B cell (primary cell): ENCODE data around the gene CELF4. TPM values are rescaled to one million over a fixed set of nuclear protein-coding genes. Genes with fewer than 3 reads are reported as not detected.

Experiments
- ATAC-seq: fragments of 200-7000 bp; cut with Tn5 transposase; one replicate; pipeline ENCODE4 v1.10.0; 2021; ENCODE audit warnings: low read depth, mild to moderate bottlenecking, moderate number of reproducible peaks, moderate library complexity
- CTCF ChIA-PET: fragments of 350-600 bp; sonication (Branson Sonifier 250); formaldehyde crosslinking; loops from one replicate; lab custom pipeline; 2021; ENCODE audit warnings: antibody characterized with exemption, inconsistent platforms; lab: Charles Lee
- POLR2A ChIA-PET: fragments of 350-600 bp; sonication (Branson Sonifier 250); formaldehyde crosslinking; loops from one replicate; lab custom pipeline; 2021; ENCODE audit warnings: antibody characterized with exemption; lab: Charles Lee
- DNase-seq: peaks from one replicate; pipeline ENCODE4 v3.0.0; 2013
- H2AFZ ChIP-seq: 2 replicates; pipeline ENCODE4 v1.6.1; 2012; ENCODE audit warnings: mild to moderate bottlenecking, low read depth, low read length; ENCODE audit not compliant: insufficient read depth, poor library complexity, severe bottlenecking
- H3K27ac ChIP-seq, 2 donors: 1 replicate in 1 of 2; 2 replicates in 1 of 2; pipeline ENCODE4 v1.5.1; 2012 to 2013; ENCODE audit warnings: low read length in 2 of 2, mild to moderate bottlenecking in 2 of 2, moderate library complexity in 1 of 2
- H3K27me3 ChIP-seq, 4 experiments: fragments of 200-600 bp in 1 of 4; sonication (generic) in 1 of 4; replicated peaks in 1 of 4; 1 replicate in 2 of 4; 2 replicates in 2 of 4; pipeline versions ENCODE4 v1.6.1 to v1.7.0; 2013 to 2016; ENCODE audit warnings: low read length in 3 of 4, mild to moderate bottlenecking in 2 of 4, mixed read lengths in 1 of 4, moderate library complexity in 1 of 4; ENCODE audit not compliant: insufficient read depth in 4 of 4, control insufficient read depth in 3 of 4; ENCODE audit errors: control extremely low read depth in 1 of 4
- H3K36me3 ChIP-seq, 2 experiments: replicated peaks in 1 of 2; 1 replicate in 1 of 2; 2 replicates in 1 of 2; pipeline versions ENCODE4 v1.6.1 to v1.7.1; 2013; ENCODE audit warnings: low read length in 1 of 2; ENCODE audit not compliant: insufficient read depth in 2 of 2, control insufficient read depth in 1 of 2; ENCODE audit errors: control extremely low read depth in 1 of 2, extremely low read depth in 1 of 2
- H3K4me1 ChIP-seq, 2 donors: fragments of 200-600 bp in 1 of 2; sonication (generic) in 1 of 2; 1 replicate in 1 of 2; 2 replicates in 1 of 2; pipeline versions ENCODE4 v1.5.1 to v1.6.1; 2013 to 2017; ENCODE audit warnings: low read length in 2 of 2; ENCODE audit not compliant: control insufficient read depth in 2 of 2, insufficient read depth in 2 of 2
- H3K4me2 ChIP-seq: replicated peaks from 2 replicates; pipeline ENCODE3; 2012; ENCODE audit warnings: mild to moderate bottlenecking, low read depth, low read length; ENCODE audit not compliant: poor library complexity, severe bottlenecking
- H3K4me3 ChIP-seq, 5 experiments: fragments of 200-600 bp in 1 of 5; sonication (generic) in 1 of 5; 1 replicate in 3 of 5; 2 replicates in 2 of 5; pipeline versions ENCODE4 v1.5.1 to v1.7.0; 2011 to 2016; ENCODE audit warnings: low read length in 4 of 5, mild to moderate bottlenecking in 4 of 5, low read depth in 2 of 5, control low read depth in 1 of 5, moderate library complexity in 1 of 5; ENCODE audit not compliant: insufficient read depth in 1 of 5; ENCODE audit errors: control extremely low read depth in 1 of 5, extremely low read depth in 1 of 5
- H3K79me2 ChIP-seq: fragments of 200-600 bp; sonication (generic); one replicate; pipeline ENCODE4 v1.6.0; 2016; ENCODE audit warnings: low read length; ENCODE audit not compliant: control insufficient read depth, insufficient read depth
- H3K9ac ChIP-seq: fragments of 200-600 bp; sonication (generic); 2 replicates; pipeline ENCODE4 v1.6.1; 2017; ENCODE audit warnings: mild to moderate bottlenecking, low read length, moderate library complexity
- H3K9me3 ChIP-seq, 3 donors: one replicate each; pipeline versions ENCODE4 v1.6.1 to v1.7.1; 2013; ENCODE audit warnings: low read length in 2 of 3; ENCODE audit not compliant: control insufficient read depth in 2 of 3, insufficient read depth in 1 of 3; ENCODE audit errors: control extremely low read depth in 1 of 3
- H4K20me1 ChIP-seq: 2 replicates; pipeline ENCODE4 v1.6.0; 2012; ENCODE audit warnings: mild to moderate bottlenecking, low read length; ENCODE audit not compliant: insufficient read depth, control insufficient read depth, poor library complexity, severe bottlenecking
- H3K27ac Mint-ChIP-seq: one replicate; pipeline ENCODE4 v1.8.0; 2021; ENCODE audit warnings: mixed read lengths
- H3K27me3 Mint-ChIP-seq: one replicate; pipeline ENCODE4 v1.8.0; 2021; ENCODE audit warnings: mixed read lengths
- H3K4me1 Mint-ChIP-seq: one replicate; pipeline ENCODE4 v1.8.0; 2021; ENCODE audit warnings: mixed read lengths
- H3K4me3 Mint-ChIP-seq: one replicate; pipeline ENCODE4 v1.8.0; 2021; ENCODE audit warnings: mixed read lengths
- H3K9me3 Mint-ChIP-seq: one replicate; pipeline ENCODE4 v1.8.0; 2022; ENCODE audit warnings: mixed read lengths; ENCODE audit not compliant: insufficient read depth
- CTCF ChIP-seq: fragments of 200-600 bp; IDR thresholded peaks from one replicate; pipeline ENCODE4 v1.8.0; 2022; ENCODE audit warnings: antibody characterized with exemption, mild to moderate bottlenecking
- EZH2 ChIP-seq: IDR thresholded peaks from 2 replicates; pipeline ENCODE4 v1.6.1; 2012; ENCODE audit warnings: borderline replicate concordance, low read depth, mild to moderate bottlenecking, moderate library complexity, low read length; ENCODE audit not compliant: insufficient read depth, poor library complexity, severe bottlenecking
- WGBS: methylation state at CpG from one replicate; pipeline ENCODE4 v1.1.5; 2013; ENCODE audit warnings: missing lambda C conversion rate; ENCODE audit not compliant: insufficient coverage; 5-methylcytosine and 5-hydroxymethylcytosine counted together
- intact Hi-C: fragments of 100-400 bp; cut with micrococcal nuclease; formaldehyde crosslinking; loops from one replicate; pipeline ENCODE4 v1.10.0; 2022
- polyA plus RNA-seq: library from polyadenylated mRNA; depleted of rRNA; stranded (reverse); fragments of >200 nt; gene quantifications from 2 replicates; pipeline ENCODE4 v1.2.3, GENCODE V29; 2012
- total RNA-seq, 2 donors: library from RNA; stranded (reverse); fragments of 120-200 nt in 1 of 2; gene quantifications; 1 replicate in 1 of 2; 2 replicates in 1 of 2; pipeline versions ENCODE4 v1.2.3 to v1.2.4, GENCODE V29; 2013 to 2022

Gene CELF4
- total and polyA plus RNA-seq, 2 donors (not counting 1 experiment from before 2014, with no cell fraction given): not detected

DNA sequence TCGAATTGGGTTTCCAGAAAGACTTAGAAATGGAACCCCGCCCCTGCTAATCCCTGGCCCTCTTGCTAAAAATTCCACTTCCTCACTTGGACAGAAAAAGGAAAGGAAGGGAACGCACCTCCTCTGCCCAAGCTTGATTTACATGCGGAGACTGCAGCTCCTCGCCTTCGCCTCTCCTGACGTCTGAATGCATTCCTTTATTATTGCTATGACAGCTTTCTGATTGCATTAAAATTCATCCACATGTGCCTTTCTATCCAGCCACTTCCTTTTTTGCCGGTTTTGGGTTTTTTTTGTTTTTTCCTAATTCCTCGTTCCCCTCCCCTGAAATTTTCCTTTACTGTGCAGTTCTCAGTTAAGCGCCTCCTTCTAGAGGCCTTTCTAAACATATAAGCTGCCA is 287.8 kb downstream of the CELF4 start:
- no peaks in the 10 kb centered on the region for H3K4me1 ChIP-seq
- WGBS: 52% methylated on average over 5 of the region's 10 CpGs
- Mint-ChIP-seq H3K27ac (no peak overlapping the region), H3K9me3 (no peaks in the 10 kb centered on the region), H3K4me1 (peaks cover 4% of the 10 kb centered on the region), H3K4me3 (no peak overlapping the region), H3K27me3 (peaks cover 34% of the 10 kb centered on the region)
- H3K36me3 ChIP-seq: no peaks in the 10 kb centered on the region
- no peak overlapping the region for H3K27ac ChIP-seq
- ATAC-seq (no peak), DNase-seq (no peak)
- H3K9me3 ChIP-seq: peaks cover 0 to 44% (median 0%) of the 10 kb centered on the region in 3 donors
- ChIA-PET POLR2A (no interaction called here), CTCF (no interaction called here)
- H3K4me2 ChIP-seq: no peak overlapping the region
- intact Hi-C loops: no loop called here
- H4K20me1 ChIP-seq: no peaks in the 10 kb centered on the region
- no peak overlapping the region for H2AFZ ChIP-seq
- H3K9ac ChIP-seq: no peak overlapping the region
- TF ChIP-seq CTCF (no peak), EZH2 (no peak)
- H3K79me2 ChIP-seq: no peaks in the 10 kb centered on the region
- H3K27me3 ChIP-seq: peaks cover 0 to 27% (median 4%) of the 10 kb centered on the region in 4 experiments
- no peak overlapping the region for H3K4me3 ChIP-seq

GRCh38 chr18:37276111-37276890 is 289.3 kb downstream of the CELF4 start:
- ATAC-seq (no peak), DNase-seq (no peak)
- intact Hi-C loops: no loop called here
- peaks cover 0 to 46% (median 0%) of the 10 kb centered on the region in 3 donors for H3K9me3 ChIP-seq
- H3K4me1 ChIP-seq: no peaks in the 10 kb centered on the region
- Mint-ChIP-seq H3K27ac (no peak overlapping the region), H3K9me3 (no peaks in the 10 kb centered on the region), H3K4me1 (peaks cover 4% of the 10 kb centered on the region), H3K27me3 (peaks cover 37% of the 10 kb centered on the region), H3K4me3 (no peak overlapping the region)
- CTCF ChIA-PET: no interaction called here
- H3K27me3 ChIP-seq: peaks cover 0 to 27% (median 4%) of the 10 kb centered on the region in 4 experiments
- H3K36me3 ChIP-seq: no peaks in the 10 kb centered on the region
- WGBS: 87% methylated on average over 8 of the region's 10 CpGs
- no peak overlapping the region for H3K27ac ChIP-seq
- H2AFZ ChIP-seq: no peak overlapping the region
- no peaks in the 10 kb centered on the region for H3K79me2 ChIP-seq
- no peak overlapping the region for H3K9ac ChIP-seq
- H3K4me2 ChIP-seq: no peak overlapping the region
- no peak overlapping the region for H3K4me3 ChIP-seq
- H4K20me1 ChIP-seq: no peaks in the 10 kb centered on the region
- TF ChIP-seq EZH2 (no peak), CTCF (no peak)
- POLR2A ChIA-PET: no interaction called here
